ENCODE data around the gene SH3RF2.
"Not testable (repeated sequence)": the region's sequence is repeated elsewhere in the genome, so short reads cannot be mapped to it uniquely, and the experiment has no call there.

SH3RF2 gene

GRCh38 chr5:145936401-145937131 is at the start of gene SH3RF2:
Gene SH3RF2 (plus strand): TSS chr5:145936578. CDS start chr5:145937929, 1,351 bp downstream.
- no peak for DNase-seq

GRCh38 chr5:145887217-145887616 is 49.2 kb upstream of the SH3RF2 start:
- DNase-seq = no peak

GRCh38 chr5:145887976-145888574 is 48.3 kb upstream of the SH3RF2 start:
- no peak for DNase-seq

GRCh38 chr5:145889611-145890010 is 46.8 kb upstream of the SH3RF2 start:
- no peak for DNase-seq

- not testable (repeated sequence) for DNase-seq
Observed at GRCh38 chr5:145891378-145891777, 45.0 kb upstream of the SH3RF2 start.

- no peak for DNase-seq
Observed at GRCh38 chr5:145898171-145898570, 38.2 kb upstream of the SH3RF2 start.

GRCh38 chr5:145902421-145902820 is 34.0 kb upstream of the SH3RF2 start:
- DNase-seq = no peak

- DNase-seq = no peak
Observed at GRCh38 chr5:145903113-145903512, 33.3 kb upstream of the SH3RF2 start.

GRCh38 chr5:145903867-145904266 is 32.5 kb upstream of the SH3RF2 start:
- DNase-seq = no peak

- no peak for DNase-seq
Observed at GRCh38 chr5:145904743-145905142, 31.6 kb upstream of the SH3RF2 start.

- no peak for DNase-seq
Observed at GRCh38 chr5:145906401-145906800, 30.0 kb upstream of the SH3RF2 start.

- DNase-seq = no peak
Observed at GRCh38 chr5:145908206-145908960, 28.0 kb upstream of the SH3RF2 start.

- DNase-seq = no peak
Observed at GRCh38 chr5:145911164-145911563, 25.2 kb upstream of the SH3RF2 start.

- DNase-seq = no peak
Observed at GRCh38 chr5:145912019-145912418, 24.4 kb upstream of the SH3RF2 start.

- no peak for DNase-seq
Observed at GRCh38 chr5:145912594-145912993, 23.8 kb upstream of the SH3RF2 start.

- no peak for DNase-seq
Observed at GRCh38 chr5:145913701-145914100, 22.7 kb upstream of the SH3RF2 start.

GRCh38 chr5:145915970-145916638 is 20.3 kb upstream of the SH3RF2 start:
- no peak for DNase-seq

GRCh38 chr5:145917288-145917687 is 19.1 kb upstream of the SH3RF2 start:
- DNase-seq = no peak

- DNase-seq = no peak
Observed at GRCh38 chr5:145918397-145918796, 18.0 kb upstream of the SH3RF2 start.

GRCh38 chr5:145919413-145919812 is 17.0 kb upstream of the SH3RF2 start:
- DNase-seq = no peak

GRCh38 chr5:145920542-145921210 is 15.7 kb upstream of the SH3RF2 start:
- DNase-seq = no peak

- DNase-seq = no peak
Observed at GRCh38 chr5:145921211-145921610, 15.2 kb upstream of the SH3RF2 start.

GRCh38 chr5:145922059-145922458 is 14.3 kb upstream of the SH3RF2 start:
- no peak for DNase-seq

Data from activated T-cell treated with anti-CD3 and anti-CD28 coated beads, Interleukin-2, amount 50 U/mL, for 1 hour (primary cell).